ENCODE results near the gene C5AR1.
"Not testable (repeated sequence)": the region's sequence is repeated elsewhere in the genome, so short reads cannot be mapped to it uniquely, and the experiment has no call there.

Gene C5AR1

GRCh38 chr19:47363758-47364531 lies 54.3 kb downstream of the C5AR1 start:
- TF ChIP-seq CTCF (IDR thresholded peaks at IDR 0.05; ENCODE audit: low read depth, low read length, missing control alignments), result no peak
- DNase-seq (ENCODE audit: extremely low read depth, low read depth), result no peak
- H3K4me3 ChIP-seq (replicated peaks; ENCODE audit: low read depth, low read length), result no peak overlapping the region

- DNase-seq (ENCODE audit: extremely low read depth, low read depth); H3K4me3 ChIP-seq (replicated peaks; ENCODE audit: low read depth, low read length): not testable (repeated sequence)
These were observed 55.8 kb downstream of the C5AR1 start for GRCh38 chr19:47365455-47365854.

GRCh38 chr19:47370045-47370611 lies 60.5 kb downstream of the C5AR1 start:
- TF ChIP-seq CTCF (IDR thresholded peaks at IDR 0.05; ENCODE audit: low read depth, low read length, missing control alignments), result no peak
- H3K4me3 ChIP-seq (replicated peaks; ENCODE audit: low read depth, low read length), result no peak overlapping the region
- DNase-seq (ENCODE audit: extremely low read depth, low read depth), result no peak

GRCh38 chr19:47371261-47371660 lies 61.6 kb downstream of the C5AR1 start:
- DNase-seq (ENCODE audit: extremely low read depth, low read depth), result no peak
- no peak overlapping the region for H3K4me3 ChIP-seq (replicated peaks; ENCODE audit: low read depth, low read length)
- TF ChIP-seq CTCF (IDR thresholded peaks at IDR 0.05; ENCODE audit: low read depth, low read length, missing control alignments), result no peak

Measured in HFF-Myc (cell line).